Activated CD8-positive, alpha-beta T cell treated with anti-CD3 and anti-CD28 coated beads, Interleukin-2, amount 10 ng/mL, durations not matched to agents 7 days and 5 days (primary cell): Measurements from ENCODE around the gene GRM6. TPM values are rescaled to one million over a fixed set of nuclear protein-coding genes. Genes with fewer than 3 reads are reported as not detected.
A peak's percentile ranks its signal among the peaks of the same experiment; 100 is the strongest.

Experiments
- ATAC-seq: fragments of 150-1000 bp; cut with Tn5 transposase; one replicate; pipeline ENCODE4 v1.10.0; 2021; ENCODE audit warnings: moderate library complexity
- CTCF ChIA-PET: fragments of 350-600 bp; sonication (Branson Sonifier 250); formaldehyde crosslinking; loops from one replicate; lab custom pipeline; 2021; ENCODE audit warnings: antibody characterized with exemption; lab: Charles Lee
- POLR2A ChIA-PET: fragments of 350-600 bp; sonication (Branson Sonifier 250); formaldehyde crosslinking; loops from one replicate; lab custom pipeline; 2021; ENCODE audit warnings: antibody characterized with exemption; lab: Charles Lee
- DNase-seq: peaks from one replicate; pipeline ENCODE4 v3.0.0-alpha.2; 2020
- H3K27ac Mint-ChIP-seq: one replicate; pipeline ENCODE4 v1.8.0; 2021; ENCODE audit warnings: mild to moderate bottlenecking, mixed read lengths
- H3K27me3 Mint-ChIP-seq: one replicate; pipeline ENCODE4 v1.8.0; 2021; ENCODE audit warnings: low read depth, mixed read lengths
- H3K36me3 Mint-ChIP-seq: one replicate; pipeline ENCODE4 v1.8.0; 2021; ENCODE audit warnings: low read depth, mixed read lengths
- H3K4me1 Mint-ChIP-seq: one replicate; pipeline ENCODE4 v1.8.0; 2021; ENCODE audit warnings: low read depth, mixed read lengths
- H3K4me3 Mint-ChIP-seq: one replicate; pipeline ENCODE4 v1.8.0; 2021; ENCODE audit warnings: mild to moderate bottlenecking, mixed read lengths
- H3K9me3 Mint-ChIP-seq: one replicate; pipeline ENCODE4 v1.8.0; 2022; ENCODE audit warnings: mixed read lengths; ENCODE audit not compliant: insufficient read depth
- total RNA-seq, 2 experiments: library from RNA; stranded (reverse); gene quantifications; one replicate each; pipeline ENCODE4 v1.2.3, GENCODE V29; 2021

GRM6 gene
- total RNA-seq: not detected

DNA sequence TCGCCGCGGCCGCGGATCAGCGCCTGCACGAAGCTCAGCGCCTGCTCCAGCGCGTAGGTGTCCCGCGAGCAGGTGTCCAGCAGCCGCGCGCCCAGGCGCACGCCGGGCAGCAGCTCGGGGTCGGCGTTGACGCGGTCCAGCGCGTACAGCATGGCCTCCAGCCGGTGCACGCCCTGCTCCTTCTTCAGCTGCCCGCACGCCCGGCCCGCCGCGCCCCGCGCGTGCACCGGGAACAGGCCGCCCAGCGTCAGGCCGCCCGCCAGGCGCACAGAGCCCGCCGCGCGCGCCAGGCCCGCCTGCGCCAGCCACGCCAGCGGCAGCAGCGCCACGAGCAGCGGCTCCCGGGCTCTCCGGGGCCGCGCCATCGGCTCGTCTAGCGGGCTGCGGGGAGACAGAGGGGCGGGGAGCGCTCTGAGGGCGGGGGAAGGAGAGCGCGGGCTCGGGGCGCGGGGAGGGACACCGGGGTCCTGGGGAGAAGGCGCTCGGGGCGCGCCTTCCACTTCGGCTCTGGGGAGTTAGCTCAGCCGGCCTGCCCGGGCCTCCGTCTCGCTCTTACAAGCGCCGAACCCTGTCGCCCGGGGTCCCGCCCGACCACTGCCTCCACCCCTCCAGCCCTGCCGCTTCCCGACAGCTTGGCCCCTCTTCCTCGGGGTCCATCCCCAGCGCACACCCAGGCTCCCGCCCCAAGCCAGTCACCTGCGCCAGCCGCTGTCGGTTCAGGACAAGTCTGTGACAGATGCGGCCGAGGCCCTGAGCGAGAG, at the start of gene GRM6:
GRM6 (minus strand) TSS at position 741 of the 761 bp plus-strand sequence; CDS start at position 365, 376 bp downstream.
- H3K9me3 Mint-ChIP-seq: peaks cover 2% of the 10 kb centered on the region
- peaks cover 2% of the 10 kb centered on the region for H3K36me3 Mint-ChIP-seq
- no peak for ATAC-seq

DNA sequence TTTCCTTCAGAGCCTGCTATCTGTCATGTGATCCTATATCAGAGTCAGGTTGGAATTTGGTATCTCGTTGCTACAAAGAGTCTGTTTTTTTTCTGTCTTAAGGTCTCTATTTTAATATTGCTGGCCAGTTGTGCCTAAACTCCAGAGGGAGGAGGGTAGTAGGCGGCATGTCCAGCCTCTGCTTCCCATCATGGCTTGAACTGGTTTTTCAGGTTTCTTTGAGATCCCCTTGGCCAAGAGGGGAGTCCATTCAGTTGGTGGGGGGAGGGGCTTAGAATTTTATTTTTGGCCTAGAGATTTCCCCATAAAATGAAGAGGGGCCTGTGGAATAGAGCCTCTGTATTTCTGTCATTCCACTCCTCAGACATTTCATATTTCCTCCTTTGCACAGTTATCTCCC, 49.6 kb upstream of the GRM6 start:
- Mint-ChIP-seq H3K27ac (no peak overlapping the region), H3K27me3 (no peaks in the 10 kb centered on the region), H3K9me3 (peaks cover 39% of the 10 kb centered on the region), H3K4me3 (no peak overlapping the region), H3K4me1 (no peaks in the 10 kb centered on the region), H3K36me3 (no peaks in the 10 kb centered on the region)
- DNase-seq: no peak
- POLR2A ChIA-PET: no interaction called here
- CTCF ChIA-PET: no interaction called here
- no peak for ATAC-seq

More for the DNA sequence above, at the start of gene GRM6:
- CTCF ChIA-PET: no interaction called here
- no peak within 1 kb of the TSS for H3K27ac Mint-ChIP-seq
- H3K4me3 Mint-ChIP-seq: peak within 1 kb of the TSS; percentile 2
- peaks cover 25% of the 10 kb centered on the region for H3K27me3 Mint-ChIP-seq
- DNase-seq: no peak
- H3K4me1 Mint-ChIP-seq: no peaks in the 10 kb centered on the region
- POLR2A ChIA-PET: no interaction called here

DNA sequence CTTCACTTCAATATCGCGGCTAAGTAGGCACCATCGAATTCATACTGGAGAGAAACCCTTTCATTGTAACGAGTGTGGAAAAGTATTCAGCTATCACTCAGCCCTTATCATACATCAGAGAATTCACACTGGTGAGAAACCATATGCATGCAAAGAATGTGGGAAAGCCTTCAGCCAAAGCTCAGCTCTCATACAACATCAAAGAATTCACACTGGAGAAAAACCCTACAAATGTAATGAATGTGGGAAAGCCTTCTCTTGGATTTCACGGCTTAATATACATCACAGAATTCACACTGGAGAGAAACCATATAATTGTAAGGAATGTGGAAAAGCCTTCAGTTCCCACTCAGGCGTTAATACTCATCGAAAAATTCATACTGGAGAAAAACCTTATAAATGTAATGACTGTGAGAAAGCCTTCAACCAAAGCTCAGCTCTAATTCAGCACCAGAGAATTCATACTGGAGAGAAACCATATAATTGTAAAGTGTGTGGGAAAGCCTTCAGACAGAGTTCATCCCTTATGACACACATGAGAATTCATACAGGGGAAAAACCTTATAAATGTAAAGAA, 38.0 kb upstream of the GRM6 start:
- Mint-ChIP-seq H3K9me3 (peaks cover 80% of the 10 kb centered on the region), H3K4me1 (no peaks in the 10 kb centered on the region), H3K36me3 (peaks cover 67% of the 10 kb centered on the region), H3K27ac (no peak overlapping the region), H3K27me3 (no peaks in the 10 kb centered on the region), H3K4me3 (no peak overlapping the region)
- POLR2A ChIA-PET: no interaction called here
- ATAC-seq (no peak), DNase-seq (no peak)
- CTCF ChIA-PET: no interaction called here

DNA sequence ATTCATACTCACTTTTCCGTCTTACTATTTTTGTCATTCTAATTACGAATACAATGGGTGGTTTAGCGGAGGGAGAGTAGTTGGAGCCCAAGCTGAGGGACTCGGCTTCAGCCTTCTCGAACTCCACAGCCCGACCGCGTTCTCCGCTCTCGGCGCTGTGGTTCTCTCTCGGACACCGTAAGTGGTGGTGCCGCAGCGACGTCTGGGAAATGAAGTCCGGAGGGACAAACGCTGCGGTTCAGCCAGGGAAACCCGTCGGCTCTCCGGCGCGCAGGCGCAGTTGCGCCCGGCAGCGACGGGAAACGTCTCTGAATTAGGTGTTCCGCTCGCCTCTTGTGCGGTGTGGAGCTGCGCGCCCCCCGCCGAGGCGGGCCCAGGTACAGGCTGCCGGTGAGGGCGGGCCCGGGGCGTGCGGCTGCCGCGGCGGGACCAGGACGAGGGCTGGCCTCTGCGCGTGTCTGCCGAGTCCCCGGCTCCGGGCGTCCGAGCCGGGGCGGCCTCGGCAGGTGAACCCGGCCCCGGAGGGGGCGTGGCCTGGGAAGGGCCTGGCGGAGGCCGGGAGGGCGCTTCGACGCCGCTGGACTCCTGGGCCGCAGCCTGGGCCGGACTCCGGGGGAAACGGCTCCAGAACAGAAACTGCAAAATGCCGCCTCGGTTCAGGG, 28.5 kb upstream of the GRM6 start, which contains the start of gene ZNF879:
ZNF879 (plus strand) TSS at position 277 of the 662 bp plus-strand sequence. CDS start 1,201 bp downstream, outside the sequence.
- Mint-ChIP-seq H3K27ac (peak within 1 kb of the TSS; percentile 81), H3K4me3 (peak within 1 kb of the TSS; percentile 93), H3K4me1 (peaks cover 8% of the 10 kb centered on the region), H3K9me3 (peaks cover 24% of the 10 kb centered on the region), H3K36me3 (peaks cover 44% of the 10 kb centered on the region), H3K27me3 (no peaks in the 10 kb centered on the region)
- peak; percentile 94 for ATAC-seq
- ChIA-PET POLR2A (interaction anchor here (1.7 to 2.2 kb wide), 2 partner anchors 37 to 63 kb away, joined by 4 to 7 read pairs; partner anchors contain the start of gene ZNF354C), CTCF (no interaction called here)
- DNase-seq: peak; percentile 95

DNA sequence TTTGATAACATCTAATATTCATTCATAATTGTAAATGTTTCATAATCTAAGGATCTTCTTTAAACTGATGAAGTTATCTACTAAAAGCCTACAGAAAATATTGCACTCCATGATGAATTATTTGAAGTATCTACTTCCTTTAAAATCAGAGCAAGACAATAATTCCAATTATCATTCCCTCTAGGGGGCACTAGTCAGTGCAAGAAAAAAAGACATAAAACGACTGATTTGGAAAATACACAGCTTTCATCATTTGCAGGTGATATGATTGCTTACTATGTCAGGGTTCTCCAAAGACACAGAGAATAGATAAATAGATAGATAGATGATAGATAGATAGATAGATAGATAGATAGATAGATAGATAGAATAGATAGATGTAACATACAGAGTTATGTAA, 13.5 kb upstream of the GRM6 start:
- CTCF ChIA-PET: no interaction called here

DNA sequence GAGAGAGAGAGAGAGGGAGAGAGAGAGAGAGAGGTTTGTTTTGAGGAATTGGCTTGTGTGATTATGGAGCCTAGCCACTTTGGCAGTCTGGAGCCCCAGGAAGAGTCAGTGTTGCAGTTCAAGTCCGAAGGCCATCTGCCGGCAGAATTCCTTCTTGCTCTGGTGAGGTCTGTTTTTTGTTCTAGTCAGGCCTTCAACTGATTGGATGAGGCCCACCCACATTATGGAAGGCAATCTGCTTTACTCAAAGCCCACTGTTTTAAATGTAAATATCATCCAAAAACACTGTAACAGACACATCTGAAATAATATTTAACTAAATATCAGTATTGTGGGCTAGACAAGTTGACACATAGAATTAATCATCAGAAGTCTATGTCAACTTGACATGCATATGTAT, 11.4 kb upstream of the GRM6 start:
- peaks cover 16% of the 10 kb centered on the region for H3K9me3 Mint-ChIP-seq
- POLR2A ChIA-PET: no interaction called here
- CTCF ChIA-PET: no interaction called here
- no peaks in the 10 kb centered on the region for H3K27me3 Mint-ChIP-seq
- DNase-seq: no peak
- ATAC-seq: no peak
- H3K36me3 Mint-ChIP-seq: no peaks in the 10 kb centered on the region
- H3K4me3 Mint-ChIP-seq: no peak overlapping the region
- no peak overlapping the region for H3K27ac Mint-ChIP-seq
- no peaks in the 10 kb centered on the region for H3K4me1 Mint-ChIP-seq

More for the DNA sequence above, 13.5 kb upstream of the GRM6 start:
- Mint-ChIP-seq H3K27me3 (no peaks in the 10 kb centered on the region), H3K9me3 (peaks cover 32% of the 10 kb centered on the region), H3K27ac (no peak overlapping the region), H3K36me3 (no peaks in the 10 kb centered on the region), H3K4me1 (no peaks in the 10 kb centered on the region), H3K4me3 (no peak overlapping the region)
- POLR2A ChIA-PET: no interaction called here
- ATAC-seq: no peak
- DNase-seq: no peak

DNA sequence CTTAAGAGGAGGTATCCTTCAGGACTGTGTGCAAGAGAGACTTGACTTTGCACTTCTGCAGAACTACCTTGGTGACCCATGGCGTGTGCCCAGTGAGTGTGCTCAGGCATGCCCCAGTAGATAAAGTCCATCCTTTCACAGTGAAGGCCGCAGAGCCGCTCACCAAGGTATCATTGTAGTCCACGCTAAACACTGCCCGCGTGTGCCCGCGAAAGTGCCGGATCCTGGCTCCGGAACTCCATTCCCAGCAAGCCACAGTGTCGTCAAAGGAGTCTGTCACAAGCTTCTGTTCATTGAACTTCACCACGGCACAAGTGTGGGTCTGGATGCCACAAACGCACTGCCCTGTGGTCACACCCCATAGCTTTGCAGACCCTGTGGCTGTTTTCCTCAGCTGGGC, 3.3 kb upstream of the GRM6 start:
- H3K4me3 Mint-ChIP-seq: no peak overlapping the region
- no peak overlapping the region for H3K27ac Mint-ChIP-seq
- ChIA-PET CTCF (no interaction called here), POLR2A (no interaction called here)
- peaks cover 14% of the 10 kb centered on the region for H3K27me3 Mint-ChIP-seq
- no peaks in the 10 kb centered on the region for H3K4me1 Mint-ChIP-seq
- H3K9me3 Mint-ChIP-seq: peaks cover 8% of the 10 kb centered on the region
- ATAC-seq (no peak), DNase-seq (no peak)
- H3K36me3 Mint-ChIP-seq: peaks cover 2% of the 10 kb centered on the region

DNA sequence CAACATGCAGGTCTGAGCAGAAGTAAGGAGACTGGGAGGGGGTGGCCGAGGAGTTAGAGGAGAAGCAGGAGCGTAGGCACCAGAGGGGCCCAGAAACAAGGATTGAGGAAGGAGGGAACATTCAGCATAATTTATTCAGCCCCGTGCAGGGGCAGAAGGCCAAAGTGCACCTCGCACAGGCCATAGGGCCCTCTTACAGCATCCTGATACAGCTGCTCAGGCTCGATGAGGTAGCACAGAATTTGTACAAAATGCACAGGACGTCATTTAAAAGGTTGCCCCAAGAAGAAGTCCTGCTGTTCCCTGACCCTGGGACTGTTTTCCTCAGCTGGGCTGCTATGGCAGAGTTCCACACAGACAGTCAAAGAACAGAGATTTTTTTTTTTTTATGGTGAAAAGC, 2.1 kb upstream of the GRM6 start:
- no peak overlapping the region for H3K4me3 Mint-ChIP-seq
- no peak overlapping the region for H3K27ac Mint-ChIP-seq
- DNase-seq (no peak), ATAC-seq (no peak)
- peaks cover 25% of the 10 kb centered on the region for H3K27me3 Mint-ChIP-seq
- H3K4me1 Mint-ChIP-seq: no peaks in the 10 kb centered on the region
- ChIA-PET POLR2A (no interaction called here), CTCF (no interaction called here)
- peaks cover 2% of the 10 kb centered on the region for H3K36me3 Mint-ChIP-seq
- peaks cover 8% of the 10 kb centered on the region for H3K9me3 Mint-ChIP-seq

DNA sequence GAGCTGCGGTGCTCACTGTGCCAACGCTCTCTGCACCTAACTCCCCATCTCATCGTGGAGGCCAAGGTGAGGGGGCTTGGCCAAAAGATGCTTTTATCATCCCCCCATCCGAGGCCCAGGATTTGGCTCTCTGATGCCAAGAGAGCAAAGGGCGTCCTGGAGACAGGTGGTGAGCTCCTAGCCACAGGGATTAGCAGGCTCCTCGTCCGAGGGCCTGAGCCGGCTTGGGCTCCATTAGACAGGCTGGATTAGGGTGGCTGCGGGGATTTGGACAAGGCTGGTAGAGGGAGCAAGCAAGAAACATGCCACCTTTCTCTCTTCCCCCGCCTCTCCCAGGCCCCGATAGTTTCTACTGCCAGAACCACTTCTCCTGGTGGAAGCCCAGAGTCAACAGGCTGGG, 1.0 kb upstream of the GRM6 start:
- Mint-ChIP-seq H3K27ac (no peak overlapping the region), H3K4me3 (no peak overlapping the region), H3K27me3 (peaks cover 25% of the 10 kb centered on the region), H3K4me1 (no peaks in the 10 kb centered on the region), H3K36me3 (peaks cover 2% of the 10 kb centered on the region), H3K9me3 (peaks cover 6% of the 10 kb centered on the region)
- DNase-seq (no peak), ATAC-seq (no peak)
- ChIA-PET POLR2A (no interaction called here), CTCF (no interaction called here)

DNA sequence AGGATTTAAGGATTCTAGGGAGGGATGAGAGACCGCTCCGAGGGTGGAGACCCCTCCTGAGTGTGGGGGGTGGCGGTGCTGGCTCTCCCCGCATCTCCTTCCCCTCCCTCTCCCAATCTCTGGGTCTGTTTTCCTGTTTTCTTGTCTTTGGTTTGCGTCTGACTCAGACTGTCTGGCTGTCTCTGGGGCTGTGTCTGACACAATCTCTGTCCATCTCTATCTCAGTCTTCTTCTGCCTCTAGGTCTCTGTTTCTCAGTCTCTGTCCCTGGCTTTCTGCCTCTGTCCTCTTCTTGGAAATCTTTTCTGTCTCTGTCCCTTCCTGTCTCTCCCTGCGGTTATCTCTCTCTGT, 196 bp upstream of the GRM6 start:
- no peak overlapping the region for H3K27ac Mint-ChIP-seq
- no peaks in the 10 kb centered on the region for H3K4me1 Mint-ChIP-seq
- no peak for DNase-seq
- ATAC-seq: no peak
- peak overlapping the region; percentile 2 for H3K4me3 Mint-ChIP-seq
- ChIA-PET CTCF (no interaction called here), POLR2A (no interaction called here)
- peaks cover 2% of the 10 kb centered on the region for H3K36me3 Mint-ChIP-seq
- peaks cover 2% of the 10 kb centered on the region for H3K9me3 Mint-ChIP-seq
- peaks cover 25% of the 10 kb centered on the region for H3K27me3 Mint-ChIP-seq

DNA sequence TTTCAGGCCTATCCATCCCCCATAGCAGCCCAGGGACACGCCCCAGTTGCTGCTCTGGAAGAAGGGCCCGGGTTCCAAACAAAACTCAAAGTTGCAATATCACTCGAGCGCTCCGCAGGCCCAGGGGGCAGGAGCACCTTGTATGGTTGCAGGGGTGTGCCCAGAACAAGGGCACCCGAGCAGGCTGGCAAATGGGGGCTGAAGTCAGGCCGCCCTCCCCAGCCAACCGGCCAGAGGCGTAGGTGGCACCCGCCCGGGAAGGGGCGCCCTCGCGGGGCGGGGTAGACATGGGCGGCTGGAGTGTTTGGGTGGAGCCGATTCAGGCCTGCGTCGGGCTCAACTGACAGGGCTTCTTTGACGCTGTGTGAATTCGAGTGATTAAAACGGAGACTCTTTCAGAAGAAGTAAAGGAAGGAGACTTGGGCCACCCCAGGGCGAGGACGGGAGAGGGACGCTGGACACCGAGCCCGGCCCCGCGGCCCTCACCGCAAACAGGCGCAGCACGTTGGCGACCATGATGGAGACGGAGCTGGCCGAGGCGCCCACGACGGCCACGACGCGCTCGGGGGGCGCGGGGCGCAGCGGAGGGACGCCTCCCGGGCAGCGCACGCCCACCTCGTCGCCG, 1.1 kb downstream of the GRM6 start:
- ChIA-PET CTCF (no interaction called here), POLR2A (no interaction called here)
- Mint-ChIP-seq H3K9me3 (peaks cover 2% of the 10 kb centered on the region), H3K27ac (no peak overlapping the region), H3K4me3 (no peak overlapping the region), H3K36me3 (peaks cover 2% of the 10 kb centered on the region), H3K4me1 (no peaks in the 10 kb centered on the region), H3K27me3 (peaks cover 25% of the 10 kb centered on the region)
- no peak for ATAC-seq
- no peak for DNase-seq
